Upper lobe of left lung (tissue), 4 donors: Measurements from ENCODE around the gene SLC17A2.

Experiments used
- EP300 ChIP-seq, 4 donors: sonication (generic); formaldehyde crosslinking; IDR thresholded peaks; one replicate each; pipeline ENCODE4 v1.5.1; 2017; ENCODE audit warnings: antibody characterized with exemption in 4 of 4, control low read depth in 2 of 4
- POLR2A ChIP-seq, 4 donors: fragments of 450-650 bp; IDR thresholded peaks; one replicate each; pipeline ENCODE4 v1.5.1; 2016 to 2017; ENCODE audit warnings: antibody characterized with exemption in 4 of 4, mild to moderate bottlenecking in 2 of 4
- POLR2AphosphoS5 ChIP-seq, 2 donors: sonication (generic); formaldehyde crosslinking; IDR thresholded peaks; one replicate each; pipeline ENCODE4 v1.5.1; 2017; ENCODE audit warnings: antibody characterized with exemption in 2 of 2
- TF ChIP-seq, protein P1 (sequence below), 6 experiments: fragments of 450-650 bp in 4 of 6; fragments of 200-600 bp in 2 of 6; sonication (generic) in 2 of 6; IDR thresholded peaks; one replicate each; pipeline ENCODE4 v1.5.1; 2016 to 2019; ENCODE audit warnings: antibody characterized with exemption in 6 of 6

GRCh38 chr6:25899123-25899522 lies 31.4 kb downstream of the SLC17A2 start:
- TF ChIP-seq, protein P1, sequence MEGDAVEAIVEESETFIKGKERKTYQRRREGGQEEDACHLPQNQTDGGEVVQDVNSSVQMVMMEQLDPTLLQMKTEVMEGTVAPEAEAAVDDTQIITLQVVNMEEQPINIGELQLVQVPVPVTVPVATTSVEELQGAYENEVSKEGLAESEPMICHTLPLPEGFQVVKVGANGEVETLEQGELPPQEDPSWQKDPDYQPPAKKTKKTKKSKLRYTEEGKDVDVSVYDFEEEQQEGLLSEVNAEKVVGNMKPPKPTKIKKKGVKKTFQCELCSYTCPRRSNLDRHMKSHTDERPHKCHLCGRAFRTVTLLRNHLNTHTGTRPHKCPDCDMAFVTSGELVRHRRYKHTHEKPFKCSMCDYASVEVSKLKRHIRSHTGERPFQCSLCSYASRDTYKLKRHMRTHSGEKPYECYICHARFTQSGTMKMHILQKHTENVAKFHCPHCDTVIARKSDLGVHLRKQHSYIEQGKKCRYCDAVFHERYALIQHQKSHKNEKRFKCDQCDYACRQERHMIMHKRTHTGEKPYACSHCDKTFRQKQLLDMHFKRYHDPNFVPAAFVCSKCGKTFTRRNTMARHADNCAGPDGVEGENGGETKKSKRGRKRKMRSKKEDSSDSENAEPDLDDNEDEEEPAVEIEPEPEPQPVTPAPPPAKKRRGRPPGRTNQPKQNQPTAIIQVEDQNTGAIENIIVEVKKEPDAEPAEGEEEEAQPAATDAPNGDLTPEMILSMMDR (IDR thresholded peaks at IDR 0.05) = no peak
- TF ChIP-seq EP300 (IDR thresholded peaks at IDR 0.05) (no peak), POLR2A (IDR thresholded peaks at IDR 0.05) (no peak), POLR2AphosphoS5 (IDR thresholded peaks at IDR 0.05) (no peak)
